ENCODE data around the gene LILRB2. TPM values are rescaled to one million over a fixed set of nuclear protein-coding genes. Genes with fewer than 3 reads are reported as not detected.
A peak's percentile ranks its signal among the peaks of the same experiment; 100 is the strongest.
"Not testable (repeated sequence)": the region's sequence is repeated elsewhere in the genome, so short reads cannot be mapped to it uniquely, and the experiment has no call there.

LILRB2 gene
- total RNA-seq (ENCODE audit: insufficient read depth, low replicate concordance), result not detected

- DNase-seq (ENCODE audit: low spot score), result no peak
Measured at GRCh38 chr19:54281007-54281728, at the start of gene LILRB2. Gene LILRB2 (minus strand): TSS chr19:54281110. CDS start chr19:54280496, 614 bp downstream.

DNA sequence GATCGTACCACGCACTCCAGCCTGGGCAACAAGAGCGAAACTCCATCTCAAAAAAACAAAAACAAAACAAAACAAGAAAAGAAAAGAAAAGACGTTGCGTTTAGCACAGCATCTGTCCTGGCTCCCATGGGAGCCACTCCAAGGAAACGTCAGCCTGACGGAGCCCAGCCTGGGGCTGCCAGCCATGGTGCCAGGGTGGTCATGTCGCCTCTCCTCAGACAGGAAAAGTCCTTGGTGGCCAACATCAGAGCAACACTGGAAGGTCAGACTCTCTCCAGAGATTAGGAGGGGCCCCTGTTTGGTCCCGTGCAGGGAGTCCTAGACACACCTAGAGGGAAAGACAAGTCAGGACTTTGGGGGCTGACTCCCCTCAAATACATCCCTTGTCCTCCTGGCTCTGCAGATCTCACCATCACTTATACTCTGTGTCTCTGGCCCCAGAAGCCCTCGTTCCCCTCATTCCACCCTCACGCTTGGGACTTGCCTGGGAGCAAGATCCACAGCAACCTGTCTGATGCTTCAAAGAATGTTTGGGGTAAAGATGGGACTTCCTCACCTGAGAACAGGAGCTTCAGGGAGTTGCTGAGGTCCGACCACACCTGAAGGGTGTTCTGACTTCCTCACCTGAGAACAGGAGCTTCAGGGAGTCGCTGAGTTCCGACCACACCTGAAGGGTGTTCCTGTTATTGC, 48.7 kb upstream of the LILRB2 start:
- no peak for DNase-seq (ENCODE audit: low spot score)

DNA sequence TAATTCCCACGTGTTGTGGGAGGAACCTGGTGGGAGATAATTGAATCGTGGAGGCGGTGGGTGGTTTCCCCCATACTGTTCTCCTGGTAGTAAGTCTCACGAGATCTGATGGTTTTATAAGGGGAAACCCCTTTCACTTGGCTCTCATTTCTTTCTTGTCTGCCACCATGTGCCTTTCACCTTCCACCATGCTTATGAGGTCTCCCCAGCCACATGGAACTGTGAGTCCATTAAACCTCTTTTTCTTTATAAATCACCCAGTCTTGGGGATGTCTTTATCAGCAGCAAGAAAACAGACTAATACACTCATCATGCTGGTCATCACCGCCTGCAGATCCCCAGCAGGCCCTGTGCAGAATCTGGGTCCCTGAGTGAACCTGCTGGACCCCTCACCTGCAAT, 47.9 kb upstream of the LILRB2 start:
- not testable (repeated sequence) for DNase-seq (ENCODE audit: low spot score)

DNA sequence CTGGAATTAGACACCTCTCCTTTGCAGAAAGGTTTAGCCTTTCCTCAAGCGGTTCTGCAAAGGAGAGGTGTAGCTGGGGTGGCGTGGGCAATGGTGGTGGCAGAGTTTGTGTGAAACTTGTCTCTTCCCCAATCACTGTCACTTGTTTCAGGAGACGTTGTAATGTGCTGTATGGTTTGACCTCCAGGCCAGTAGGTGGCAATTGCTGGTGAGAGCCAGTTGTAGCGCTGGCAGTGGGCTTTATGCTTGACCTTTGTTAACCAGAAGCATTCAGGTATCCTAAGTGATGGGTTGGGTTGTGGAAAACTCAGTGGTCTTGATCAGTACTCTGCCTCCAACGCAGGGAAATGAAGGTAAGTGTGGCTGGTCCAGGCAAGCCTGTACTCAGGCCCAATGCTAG, 44.7 kb upstream of the LILRB2 start:
- DNase-seq (ENCODE audit: low spot score), result no peak

DNA sequence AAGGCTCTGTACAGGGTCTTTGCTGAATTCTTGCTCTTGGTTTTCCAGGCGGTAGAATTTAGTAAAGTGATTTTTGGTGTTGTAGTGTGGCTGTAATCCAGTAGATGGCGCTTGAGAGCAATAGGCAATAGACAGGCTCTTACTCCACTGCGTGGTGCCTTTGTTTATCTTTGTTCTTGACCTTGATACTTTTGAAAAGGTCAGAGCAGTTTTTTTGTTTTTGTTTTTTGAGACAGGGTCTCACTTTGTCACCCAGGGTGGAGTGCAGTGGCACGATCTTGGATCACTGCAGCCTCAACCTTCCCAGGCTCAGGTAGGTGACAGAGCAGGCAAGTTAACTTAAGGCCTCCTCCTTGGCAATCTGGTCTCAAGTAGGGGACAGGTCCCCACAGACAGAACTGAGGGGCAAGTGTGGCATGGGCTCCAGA, 44.3 kb upstream of the LILRB2 start:
- DNase-seq (ENCODE audit: low spot score), result peak; percentile 49

- no peak for DNase-seq (ENCODE audit: low spot score)
Measured at GRCh38 chr19:54324071-54324470, 43.2 kb upstream of the LILRB2 start.

DNA sequence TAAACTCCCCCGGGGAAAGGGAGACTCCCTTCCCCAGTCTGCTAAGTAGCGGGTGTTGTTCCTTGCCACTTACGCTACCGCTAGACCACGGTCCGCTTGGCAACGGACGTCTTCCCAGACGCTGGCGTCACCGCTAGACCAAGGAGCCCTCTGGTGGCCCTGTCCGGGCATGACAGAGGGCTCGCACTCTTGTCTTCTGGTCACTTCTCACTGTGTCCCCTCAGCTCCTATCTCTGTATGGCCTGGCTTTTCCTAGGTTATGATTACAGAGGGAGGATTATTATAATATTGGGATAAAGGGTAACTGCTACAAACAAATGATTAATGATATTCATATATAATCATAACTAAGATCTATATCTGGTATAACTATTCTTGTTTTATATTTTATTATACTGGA, 42.0 kb upstream of the LILRB2 start:
- DNase-seq (ENCODE audit: low spot score), result not testable (repeated sequence)

GRCh38 chr19:54322295-54322694, 41.4 kb upstream of the LILRB2 start:
- not testable (repeated sequence) for DNase-seq (ENCODE audit: low spot score)

- no peak for DNase-seq (ENCODE audit: low spot score)
Measured at GRCh38 chr19:54319892-54320670, 39.2 kb upstream of the LILRB2 start.

DNA sequence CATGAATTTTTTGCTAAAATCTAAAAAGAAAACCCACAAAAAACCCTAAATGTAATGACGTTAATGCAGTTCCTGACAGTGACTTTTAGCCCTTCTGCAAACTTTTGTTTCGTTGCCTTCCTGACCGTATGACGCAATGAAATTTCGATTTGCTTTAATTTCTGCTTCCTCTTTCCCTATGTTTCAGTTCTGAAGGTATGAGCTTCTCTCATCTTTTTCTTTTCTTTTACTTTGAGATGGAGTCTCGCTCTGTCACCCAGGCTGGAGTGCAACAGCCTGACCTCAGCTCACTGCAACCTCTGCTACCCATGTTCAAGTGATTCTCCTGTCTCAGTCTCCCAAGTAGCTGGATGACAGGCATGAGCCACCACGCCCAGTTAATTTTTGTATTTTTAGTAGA, 38.1 kb upstream of the LILRB2 start:
- peak; percentile 8 for DNase-seq (ENCODE audit: low spot score)

- DNase-seq (ENCODE audit: low spot score), result no peak
Measured at GRCh38 chr19:54317965-54318240, 37.0 kb upstream of the LILRB2 start.

- no peak for DNase-seq (ENCODE audit: low spot score)
Measured at GRCh38 chr19:54317108-54317964, 36.4 kb upstream of the LILRB2 start.

GRCh38 chr19:54316746-54317107, 35.8 kb upstream of the LILRB2 start:
- no peak for DNase-seq (ENCODE audit: low spot score)

DNA sequence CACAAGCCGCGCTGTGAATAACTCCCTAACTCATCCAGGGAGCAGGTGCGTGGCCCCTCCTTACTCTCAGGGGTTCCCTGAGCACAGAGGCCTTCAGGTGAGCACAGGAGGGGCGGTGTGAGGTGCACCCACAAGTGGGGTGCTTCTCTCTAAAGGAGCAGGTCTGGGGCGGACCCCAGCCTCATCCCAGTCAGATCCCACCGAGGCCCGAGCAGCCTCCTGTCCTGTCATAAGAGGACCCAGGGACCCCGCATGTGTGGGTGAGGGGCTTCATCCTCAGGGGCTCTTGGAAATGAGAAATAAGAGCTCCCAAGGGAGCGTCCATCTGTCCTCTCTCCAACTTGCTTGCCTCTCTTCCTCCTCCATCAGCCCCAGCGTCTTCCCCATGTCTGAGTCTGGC, 35.0 kb upstream of the LILRB2 start:
- no peak for DNase-seq (ENCODE audit: low spot score)

GRCh38 chr19:54312436-54313377, 31.8 kb upstream of the LILRB2 start, which contains the start of gene LILRA5:
Gene LILRA5 (minus strand): TSS chr19:54313166. CDS start chr19:54313019, 147 bp downstream.
- DNase-seq (ENCODE audit: low spot score), result peak; percentile 19

DNA sequence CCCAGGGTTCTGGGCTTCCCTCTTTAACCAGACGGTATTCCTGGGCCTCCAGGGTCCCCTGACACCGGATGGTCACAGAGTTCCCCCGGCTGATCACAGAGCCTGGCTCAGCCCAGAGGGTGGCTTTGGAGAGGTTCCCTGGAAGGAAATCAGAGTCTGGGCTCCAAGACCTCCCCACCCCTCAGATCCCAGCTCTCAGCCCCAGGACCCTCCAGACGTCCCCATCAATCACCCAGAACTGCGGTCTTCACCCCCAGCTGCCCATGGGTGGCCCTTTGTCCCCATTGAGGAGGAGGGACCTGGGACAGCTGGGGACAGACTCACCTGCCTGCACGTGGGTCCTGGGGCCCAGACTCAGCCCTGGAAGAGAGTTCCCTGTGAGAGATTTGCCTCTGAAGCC, 31.1 kb upstream of the LILRB2 start:
- no peak for DNase-seq (ENCODE audit: low spot score)

DNA sequence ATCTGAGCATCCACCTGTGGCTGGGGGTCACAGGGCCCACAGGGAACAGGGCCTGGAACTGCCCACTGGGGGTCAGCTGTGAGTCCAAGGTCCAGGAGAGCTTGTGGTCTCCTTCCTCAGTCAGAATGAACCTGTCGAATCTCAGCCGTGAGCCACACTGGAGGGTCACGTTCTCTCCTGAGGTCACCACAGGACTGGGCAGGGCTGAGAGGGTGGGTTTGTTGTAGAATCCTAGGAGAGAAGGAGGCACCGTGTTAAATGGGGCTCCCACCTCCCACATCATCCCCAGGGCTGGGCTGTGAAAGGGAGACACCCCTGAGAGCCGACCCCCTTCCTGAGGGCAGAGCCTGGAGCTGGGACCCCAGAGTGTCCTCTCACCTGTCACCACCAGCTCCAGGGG, 30.6 kb upstream of the LILRB2 start:
- no peak for DNase-seq (ENCODE audit: low spot score)

- DNase-seq (ENCODE audit: low spot score), result no peak
Measured at GRCh38 chr19:54310543-54310942, 29.6 kb upstream of the LILRB2 start.

DNA sequence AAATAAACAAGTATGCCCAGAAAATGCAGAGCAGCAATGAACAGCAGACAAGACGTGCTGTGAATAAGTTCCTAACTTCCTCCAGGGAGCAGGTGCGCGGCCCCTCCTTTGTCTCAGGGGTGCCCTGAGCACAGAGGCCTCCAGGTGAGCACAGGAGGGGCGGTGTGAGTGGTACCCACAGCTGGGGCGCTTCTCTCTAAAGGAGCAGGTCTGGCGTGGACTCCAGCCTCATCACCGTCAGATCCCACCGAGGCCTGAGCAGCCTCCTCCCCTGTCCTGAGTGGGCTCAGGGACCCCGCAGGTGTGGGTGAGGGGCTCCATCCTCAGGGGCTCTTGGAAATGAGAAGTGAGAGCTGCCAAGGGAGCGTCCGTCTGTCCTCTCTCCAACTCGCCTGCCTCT, 28.9 kb upstream of the LILRB2 start:
- no peak for DNase-seq (ENCODE audit: low spot score)

DNA sequence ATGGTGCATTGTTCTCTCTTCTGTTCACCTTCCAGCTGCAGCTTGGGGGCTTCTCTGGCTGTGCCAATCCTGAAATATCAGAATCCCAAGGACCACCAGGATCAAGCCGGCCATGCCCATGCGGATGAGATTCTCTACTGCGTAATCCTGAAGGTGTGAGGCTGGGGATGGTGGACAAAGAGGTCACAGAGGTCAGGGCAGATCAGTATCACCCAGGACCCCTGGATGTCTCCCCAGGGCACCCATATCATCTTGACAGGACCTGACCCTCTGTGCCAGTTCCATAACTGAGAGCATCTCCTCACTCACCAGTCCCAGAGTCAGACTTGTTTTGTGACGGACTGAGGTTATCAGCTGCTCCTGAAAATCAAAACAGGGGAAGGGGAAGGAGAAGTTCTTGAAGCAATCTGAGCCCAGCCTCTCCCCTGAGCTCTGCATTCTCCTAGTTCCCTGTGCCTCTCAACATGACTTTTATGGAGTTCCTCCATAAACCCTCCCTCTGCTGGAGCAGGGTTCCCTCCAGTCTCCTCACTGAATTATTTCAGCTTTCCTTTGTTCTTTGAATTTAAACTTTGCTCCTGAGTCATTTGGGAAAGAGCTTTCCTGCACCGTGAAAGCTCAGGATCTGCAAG, 26.6 kb upstream of the LILRB2 start:
- no peak for DNase-seq (ENCODE audit: low spot score)
